Measurements from ENCODE around the gene HDAC11. TPM values are rescaled to one million over a fixed set of nuclear protein-coding genes. Genes with fewer than 3 reads are reported as not detected.

HDAC11 gene
- total and polyA plus RNA-seq, 2 of the 13 experiments (the other 11 are each of a cell fraction or from before 2014, with no cell fraction given): 13.7 to 33.1 TPM

DNA sequence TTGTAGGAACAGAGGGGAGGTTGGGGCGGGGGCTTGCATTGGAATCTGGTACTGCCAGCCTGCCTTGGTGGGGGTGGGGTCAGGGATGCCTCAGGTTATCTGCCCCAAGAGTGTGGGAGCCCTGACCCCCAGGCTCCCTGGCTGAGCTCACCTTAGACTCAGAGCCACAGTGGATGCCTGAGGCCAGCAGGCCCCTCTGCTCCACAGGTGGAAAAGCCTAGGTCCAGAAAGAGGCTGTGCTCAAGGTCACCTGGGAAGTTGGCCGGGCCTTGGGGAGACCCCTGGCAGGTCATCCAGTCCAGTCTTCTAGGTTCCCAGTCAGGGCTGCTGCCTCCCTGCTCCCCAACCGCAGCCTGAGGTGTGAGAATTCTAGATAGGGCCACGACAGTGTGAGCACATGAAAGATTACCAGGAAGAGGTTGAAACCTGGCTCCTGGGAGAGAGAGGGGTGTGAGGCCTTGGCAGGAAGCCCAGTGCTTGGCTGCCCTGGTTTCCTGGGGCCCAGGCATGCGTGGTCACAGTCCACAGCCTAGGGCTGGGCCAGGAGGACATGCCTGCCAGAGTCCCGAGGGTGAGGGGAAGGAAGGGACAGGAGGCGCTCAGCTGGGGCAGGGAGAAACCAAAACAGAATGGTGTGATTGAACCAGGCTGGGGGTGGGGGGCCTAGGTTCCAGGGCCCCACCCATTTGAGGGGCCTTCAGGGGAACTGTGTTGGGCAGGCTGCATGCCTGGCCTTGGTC lies 4.9 kb downstream of the HDAC11 start (continued):
- TF ChIP-seq ZNF549 (CRISPR knock-in tag; IDR thresholded peaks at IDR 0.05) (no peak), CCAR2 (optimal IDR thresholded peaks at IDR 0.05; ENCODE audit: low read depth, low read length) (no peak), PAX8 (CRISPR knock-in tag; IDR thresholded peaks at IDR 0.05; ENCODE audit: borderline replicate concordance) (no peak), ZNF878 (CRISPR knock-in tag; IDR thresholded peaks at IDR 0.05) (peak; percentile 76; the same call in 1 of the 2 replicates), TSC22D2 (CRISPR knock-in tag; IDR thresholded peaks at IDR 0.05; ENCODE audit: borderline replicate concordance) (0 out of 2 replicates have a peak, but pooled peaks have one; percentile 63), ZNF678 (CRISPR knock-in tag; IDR thresholded peaks at IDR 0.05) (no peak), HNRNPLL (IDR thresholded peaks at IDR 0.05; ENCODE audit: low read depth, low read length, poor library complexity, severe bottlenecking) (peak; percentile 40), MAFK (conservative IDR thresholded peaks at IDR 0.05 in 1 of 2, IDR thresholded peaks at IDR 0.05 in 1 of 2; ENCODE audit: low read length in 2 of 2) (no peak), CCDC6 (CRISPR knock-in tag; IDR thresholded peaks at IDR 0.05) (0 out of 2 replicates have a peak, but pooled peaks have one; percentile 63), IRX3 (CRISPR knock-in tag; IDR thresholded peaks at IDR 0.05; ENCODE audit: borderline replicate concordance, low read depth) (no peak), FIP1L1 (IDR thresholded peaks at IDR 0.05; ENCODE audit: borderline replicate concordance, insufficient read depth, low read depth, low read length) (peak; percentile 55; the same call in 1 of the 2 replicates), ZNF251 (CRISPR knock-in tag; IDR thresholded peaks at IDR 0.05) (no peak), ZNF619 (CRISPR knock-in tag; IDR thresholded peaks at IDR 0.05) (peak; percentile 77; the same call in 1 of the 2 replicates), ZNF720 (CRISPR knock-in tag; IDR thresholded peaks at IDR 0.05) (no peak), GATAD1 (CRISPR knock-in tag; IDR thresholded peaks at IDR 0.05) (peak; percentile 71), MYNN (CRISPR knock-in tag; IDR thresholded peaks at IDR 0.05; ENCODE audit: low read depth) (no peak), RORA (CRISPR knock-in tag; IDR thresholded peaks at IDR 0.05) (no peak)
- TF ChIP-seq, protein P1, sequence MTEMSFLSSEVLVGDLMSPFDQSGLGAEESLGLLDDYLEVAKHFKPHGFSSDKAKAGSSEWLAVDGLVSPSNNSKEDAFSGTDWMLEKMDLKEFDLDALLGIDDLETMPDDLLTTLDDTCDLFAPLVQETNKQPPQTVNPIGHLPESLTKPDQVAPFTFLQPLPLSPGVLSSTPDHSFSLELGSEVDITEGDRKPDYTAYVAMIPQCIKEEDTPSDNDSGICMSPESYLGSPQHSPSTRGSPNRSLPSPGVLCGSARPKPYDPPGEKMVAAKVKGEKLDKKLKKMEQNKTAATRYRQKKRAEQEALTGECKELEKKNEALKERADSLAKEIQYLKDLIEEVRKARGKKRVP (CRISPR knock-in tag; IDR thresholded peaks at IDR 0.05): 0 out of 4 replicates have a peak, but pooled peaks of 1 of the 2 experiments have one; percentile 9
- TF ChIP-seq, protein P2, sequence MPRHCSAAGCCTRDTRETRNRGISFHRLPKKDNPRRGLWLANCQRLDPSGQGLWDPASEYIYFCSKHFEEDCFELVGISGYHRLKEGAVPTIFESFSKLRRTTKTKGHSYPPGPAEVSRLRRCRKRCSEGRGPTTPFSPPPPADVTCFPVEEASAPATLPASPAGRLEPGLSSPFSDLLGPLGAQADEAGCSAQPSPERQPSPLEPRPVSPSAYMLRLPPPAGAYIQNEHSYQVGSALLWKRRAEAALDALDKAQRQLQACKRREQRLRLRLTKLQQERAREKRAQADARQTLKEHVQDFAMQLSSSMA (CRISPR knock-in tag; IDR thresholded peaks at IDR 0.05): peak; percentile 64; the same call in 1 of the 2 replicates
- TF ChIP-seq, protein P3, sequence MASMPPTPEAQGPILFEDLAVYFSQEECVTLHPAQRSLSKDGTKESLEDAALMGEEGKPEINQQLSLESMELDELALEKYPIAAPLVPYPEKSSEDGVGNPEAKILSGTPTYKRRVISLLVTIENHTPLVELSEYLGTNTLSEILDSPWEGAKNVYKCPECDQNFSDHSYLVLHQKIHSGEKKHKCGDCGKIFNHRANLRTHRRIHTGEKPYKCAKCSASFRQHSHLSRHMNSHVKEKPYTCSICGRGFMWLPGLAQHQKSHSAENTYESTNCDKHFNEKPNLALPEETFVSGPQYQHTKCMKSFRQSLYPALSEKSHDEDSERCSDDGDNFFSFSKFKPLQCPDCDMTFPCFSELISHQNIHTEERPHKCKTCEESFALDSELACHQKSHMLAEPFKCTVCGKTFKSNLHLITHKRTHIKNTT (CRISPR knock-in tag; IDR thresholded peaks at IDR 0.05): no peak
- TF ChIP-seq, protein P4, sequence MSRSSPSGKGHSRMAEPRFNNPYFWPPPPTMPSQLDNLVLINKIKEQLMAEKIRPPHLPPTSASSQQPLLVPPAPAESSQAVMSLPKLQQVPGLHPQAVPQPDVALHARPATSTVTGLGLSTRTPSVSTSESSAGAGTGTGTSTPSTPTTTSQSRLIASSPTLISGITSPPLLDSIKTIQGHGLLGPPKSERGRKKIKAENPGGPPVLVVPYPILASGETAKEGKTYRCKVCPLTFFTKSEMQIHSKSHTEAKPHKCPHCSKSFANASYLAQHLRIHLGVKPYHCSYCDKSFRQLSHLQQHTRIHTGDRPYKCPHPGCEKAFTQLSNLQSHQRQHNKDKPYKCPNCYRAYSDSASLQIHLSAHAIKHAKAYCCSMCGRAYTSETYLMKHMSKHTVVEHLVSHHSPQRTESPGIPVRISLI (CRISPR knock-in tag; IDR thresholded peaks at IDR 0.05; ENCODE audit: borderline replicate concordance): no peak
- TF ChIP-seq, protein P5, sequence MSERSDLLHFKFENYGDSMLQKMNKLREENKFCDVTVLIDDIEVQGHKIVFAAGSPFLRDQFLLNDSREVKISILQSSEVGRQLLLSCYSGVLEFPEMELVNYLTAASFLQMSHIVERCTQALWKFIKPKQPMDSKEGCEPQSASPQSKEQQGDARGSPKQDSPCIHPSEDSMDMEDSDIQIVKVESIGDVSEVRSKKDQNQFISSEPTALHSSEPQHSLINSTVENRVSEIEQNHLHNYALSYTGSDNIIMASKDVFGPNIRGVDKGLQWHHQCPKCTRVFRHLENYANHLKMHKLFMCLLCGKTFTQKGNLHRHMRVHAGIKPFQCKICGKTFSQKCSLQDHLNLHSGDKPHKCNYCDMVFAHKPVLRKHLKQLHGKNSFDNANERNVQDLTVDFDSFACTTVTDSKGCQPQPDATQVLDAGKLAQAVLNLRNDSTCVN (CRISPR knock-in tag; IDR thresholded peaks at IDR 0.05; ENCODE audit: borderline replicate concordance): peak; percentile 73; the same call in 1 of the 2 replicates
- TF ChIP-seq, protein P6, sequence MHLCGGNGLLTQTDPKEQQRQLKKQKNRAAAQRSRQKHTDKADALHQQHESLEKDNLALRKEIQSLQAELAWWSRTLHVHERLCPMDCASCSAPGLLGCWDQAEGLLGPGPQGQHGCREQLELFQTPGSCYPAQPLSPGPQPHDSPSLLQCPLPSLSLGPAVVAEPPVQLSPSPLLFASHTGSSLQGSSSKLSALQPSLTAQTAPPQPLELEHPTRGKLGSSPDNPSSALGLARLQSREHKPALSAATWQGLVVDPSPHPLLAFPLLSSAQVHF (CRISPR knock-in tag; IDR thresholded peaks at IDR 0.05): no peak

Data from HepG2 (cell line).